Activated CD4-positive, alpha-beta T cell treated with anti-CD3 and anti-CD28 coated beads for 24 hours (primary cell): ENCODE measurements around the gene TMEM151B.

Experiments
- DNase-seq, 2 donors: peaks; one replicate each; pipeline ENCODE4 v3.0.0-alpha.2; 2020; ENCODE audit warnings: low read depth in 2 of 2

The TMEM151B gene

GRCh38 chr6:44232676-44233566 is 37.3 kb upstream of the TMEM151B start:
- no peak for DNase-seq

GRCh38 chr6:44233567-44234100 is 36.6 kb upstream of the TMEM151B start:
- DNase-seq: no peak

GRCh38 chr6:44234101-44235025 is 35.9 kb upstream of the TMEM151B start:
- DNase-seq: no peak

GRCh38 chr6:44235269-44235668 is 35.0 kb upstream of the TMEM151B start:
- DNase-seq: no peak

GRCh38 chr6:44235891-44236516 is 34.2 kb upstream of the TMEM151B start:
- DNase-seq: no peak

GRCh38 chr6:44237021-44237812 is 33.0 kb upstream of the TMEM151B start:
- peak; percentile 53 for DNase-seq

GRCh38 chr6:44237813-44238433 is 32.3 kb upstream of the TMEM151B start:
- peak; percentile 67 to 71 for DNase-seq

GRCh38 chr6:44238687-44239350 is 31.4 kb upstream of the TMEM151B start:
- DNase-seq: no peak

- DNase-seq: no peak
These were observed 26.9 kb upstream of the TMEM151B start for GRCh38 chr6:44243345-44243744.

GRCh38 chr6:44245391-44245911 is 24.8 kb upstream of the TMEM151B start:
- no peak for DNase-seq

GRCh38 chr6:44245912-44246662 is 24.2 kb upstream of the TMEM151B start:
- peak; percentile 83 for DNase-seq

GRCh38 chr6:44246663-44247337 is 23.4 kb upstream of the TMEM151B start, which contains the start of gene HSP90AB1:
HSP90AB1 (plus strand) TSS chr6:44247101; CDS start chr6:44248630, 1,529 bp downstream.
- DNase-seq: peak; percentile 89 to 95

GRCh38 chr6:44247338-44248302 is 22.6 kb upstream of the TMEM151B start:
- peak; percentile 73 to 80 for DNase-seq

- no peak for DNase-seq
These were observed 21.7 kb upstream of the TMEM151B start for GRCh38 chr6:44248579-44248978.

GRCh38 chr6:44249082-44249748 is 21.0 kb upstream of the TMEM151B start:
- no peak for DNase-seq

- DNase-seq: no peak
These were observed 20.1 kb upstream of the TMEM151B start for GRCh38 chr6:44250067-44250717.
